Glomerular visceral epithelial cell (primary cell): ENCODE measurements around the gene AP1B1.

ENCODE experiments used
- DNase-seq: peaks from one replicate; pipeline ENCODE4 v3.0.0-alpha.2; 2016; ENCODE audit errors: extremely low spot score

Gene AP1B1

DNA sequence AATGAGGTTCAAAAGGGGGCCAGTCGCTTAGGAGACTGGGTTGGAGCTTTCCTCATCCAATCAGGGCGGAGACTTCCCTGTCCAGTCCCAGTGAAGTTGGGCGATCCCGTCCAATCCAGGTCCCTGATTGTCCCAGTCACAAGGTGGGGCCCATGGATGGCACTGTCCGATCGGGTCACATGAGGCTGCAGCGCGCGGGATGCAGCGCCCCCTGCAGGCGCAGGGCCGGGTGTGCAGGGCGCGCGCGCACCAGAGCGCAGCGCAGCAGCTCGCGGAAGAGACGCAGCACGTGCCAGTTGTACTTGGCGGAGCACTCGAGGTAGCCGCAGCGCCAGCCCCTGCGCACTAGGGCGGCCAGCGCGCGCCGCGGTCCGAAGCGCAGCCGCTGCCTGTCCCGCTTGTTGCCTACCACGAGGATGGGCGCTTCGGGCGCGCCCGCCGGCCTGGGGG, 75.2 kb downstream of the AP1B1 start:
- DNase-seq = no peak

DNA sequence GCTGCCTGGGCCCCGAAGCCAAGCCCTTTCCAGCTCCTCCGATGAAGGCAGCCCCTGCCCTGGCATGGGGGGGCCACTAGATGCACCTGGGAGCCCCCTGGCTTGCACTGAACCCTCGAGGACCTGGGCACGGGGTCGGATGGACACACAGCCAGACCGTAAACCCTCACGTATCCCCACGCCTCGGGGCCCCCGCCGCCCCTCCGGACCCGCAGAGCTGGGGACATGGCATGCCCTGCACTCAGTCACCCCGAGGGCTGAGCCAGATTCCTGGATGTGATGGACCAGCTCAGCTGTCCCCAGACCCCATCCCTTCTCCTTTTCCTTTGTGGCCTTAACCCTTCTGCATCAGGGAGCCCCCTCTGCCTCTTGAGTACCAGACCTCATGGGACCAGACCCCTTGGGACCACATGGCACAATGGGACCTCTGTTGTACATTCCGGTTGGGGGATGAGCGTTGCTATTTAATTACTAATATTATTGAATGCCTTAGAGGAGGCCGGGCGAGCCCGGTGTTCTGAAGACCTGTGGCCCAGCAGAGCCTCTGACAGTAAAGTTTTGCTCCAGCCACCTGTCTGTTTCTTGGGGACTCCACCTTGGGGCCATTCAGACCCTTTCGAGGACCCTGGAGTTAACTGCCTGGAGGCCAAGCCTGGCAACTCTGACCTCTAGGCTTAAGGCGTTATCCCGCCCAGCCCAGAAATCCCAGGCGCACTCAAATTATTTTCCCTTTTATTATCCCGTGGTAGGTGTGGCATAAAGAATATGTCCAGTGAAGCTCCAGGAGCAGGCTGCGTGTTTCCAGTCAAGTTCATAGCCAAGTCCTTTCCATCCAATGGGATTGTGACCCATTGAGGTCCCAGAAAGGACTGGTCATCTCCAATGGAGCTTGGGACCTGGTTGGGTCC, 75.9 kb downstream of the AP1B1 start:
- no peak for DNase-seq

DNA sequence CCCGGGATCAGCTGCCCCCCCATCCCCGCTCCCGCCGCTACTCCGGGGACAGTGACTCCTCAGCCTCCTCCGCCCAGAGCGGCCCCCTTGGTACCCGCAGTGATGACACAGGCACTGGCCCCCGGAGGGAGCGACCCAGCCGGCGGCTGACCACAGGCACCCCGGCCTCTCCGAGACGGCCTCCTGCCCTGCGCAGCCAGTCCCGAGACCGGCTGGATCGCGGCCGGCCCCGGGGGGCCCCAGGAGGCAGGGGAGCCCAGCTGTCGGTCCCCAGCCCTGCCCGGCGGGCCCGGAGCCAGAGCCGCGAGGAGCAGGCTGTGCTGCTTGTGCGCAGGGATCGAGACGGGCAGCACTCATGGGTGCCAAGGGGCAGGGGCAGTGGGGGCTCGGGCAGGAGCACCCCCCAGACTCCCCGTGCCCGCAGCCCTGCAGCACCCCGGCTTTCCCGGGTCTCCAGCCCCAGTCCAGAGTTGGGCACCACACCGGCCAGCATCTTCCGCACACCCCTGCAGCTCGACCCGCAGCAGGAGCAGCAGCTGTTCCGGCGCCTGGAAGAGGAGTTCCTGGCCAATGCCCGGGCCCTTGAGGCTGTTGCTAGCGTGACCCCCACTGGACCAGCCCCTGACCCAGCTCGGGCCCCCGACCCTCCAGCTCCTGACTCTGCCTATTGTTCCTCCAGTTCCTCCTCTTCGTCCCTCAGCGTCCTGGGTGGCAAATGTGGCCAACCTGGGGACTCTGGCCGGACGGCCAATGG, 76.7 kb downstream of the AP1B1 start:
- no peak for DNase-seq

DNA sequence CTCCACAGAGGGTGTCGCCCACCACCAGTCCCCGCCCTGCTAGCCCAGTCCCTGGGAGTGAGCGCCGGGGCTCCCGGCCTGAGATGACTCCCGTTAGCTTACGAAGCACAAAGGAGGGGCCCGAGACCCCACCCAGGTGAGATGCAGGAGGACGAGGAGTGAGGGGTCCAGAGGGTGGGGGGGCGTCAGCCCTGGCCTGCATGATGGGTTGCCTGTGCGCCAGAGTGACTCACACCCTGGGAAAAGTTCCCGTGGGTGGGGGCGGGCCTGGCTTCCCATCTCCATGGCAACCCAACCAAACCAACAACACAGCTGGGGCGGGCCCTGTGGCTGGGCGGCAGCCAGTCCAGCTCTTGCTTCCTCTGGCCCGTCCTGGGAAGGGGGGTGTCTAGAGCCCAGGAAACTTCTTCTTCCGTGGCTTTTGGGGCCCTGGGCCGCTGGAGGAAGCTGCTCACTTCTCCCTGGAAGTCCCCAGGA, 77.5 kb downstream of the AP1B1 start:
- peak; percentile 96 for DNase-seq

DNA sequence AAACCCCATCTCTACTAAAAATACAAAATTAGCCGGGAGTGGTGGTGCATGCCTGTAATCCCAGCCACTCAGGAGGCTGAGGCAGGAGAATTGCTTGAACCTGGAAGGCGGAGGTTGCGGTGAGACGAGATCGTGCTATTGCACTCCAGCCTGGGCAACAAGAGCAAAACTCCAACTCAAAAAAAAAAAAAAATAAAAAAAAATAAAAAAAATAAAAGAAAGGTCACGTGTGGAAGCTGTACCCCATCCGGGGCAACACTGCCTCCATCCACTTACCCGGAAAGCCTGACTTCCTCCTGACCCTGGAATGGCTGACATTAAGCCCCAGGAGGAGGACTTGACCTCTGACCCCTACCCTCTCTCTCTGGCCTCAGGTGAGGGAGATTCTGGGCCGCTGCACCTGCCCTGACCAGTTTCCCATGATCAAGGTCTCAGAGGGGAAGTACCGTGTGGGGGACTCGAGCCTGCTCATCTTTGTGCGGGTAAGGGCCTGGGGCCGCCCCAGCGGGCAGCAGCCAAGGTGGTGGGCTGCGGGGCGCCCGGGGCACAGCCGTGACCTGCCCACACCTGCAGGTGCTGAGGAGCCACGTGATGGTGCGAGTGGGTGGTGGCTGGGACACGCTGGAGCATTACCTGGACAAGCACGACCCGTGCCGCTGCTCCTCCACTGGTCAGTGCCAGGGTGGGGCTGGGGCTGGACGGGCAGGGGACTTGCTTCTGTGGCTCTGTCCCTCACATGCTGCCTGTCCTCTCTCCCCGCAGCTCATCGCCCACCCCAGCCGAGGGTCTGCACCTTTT, 78.1 kb downstream of the AP1B1 start:
- DNase-seq = no peak

DNA sequence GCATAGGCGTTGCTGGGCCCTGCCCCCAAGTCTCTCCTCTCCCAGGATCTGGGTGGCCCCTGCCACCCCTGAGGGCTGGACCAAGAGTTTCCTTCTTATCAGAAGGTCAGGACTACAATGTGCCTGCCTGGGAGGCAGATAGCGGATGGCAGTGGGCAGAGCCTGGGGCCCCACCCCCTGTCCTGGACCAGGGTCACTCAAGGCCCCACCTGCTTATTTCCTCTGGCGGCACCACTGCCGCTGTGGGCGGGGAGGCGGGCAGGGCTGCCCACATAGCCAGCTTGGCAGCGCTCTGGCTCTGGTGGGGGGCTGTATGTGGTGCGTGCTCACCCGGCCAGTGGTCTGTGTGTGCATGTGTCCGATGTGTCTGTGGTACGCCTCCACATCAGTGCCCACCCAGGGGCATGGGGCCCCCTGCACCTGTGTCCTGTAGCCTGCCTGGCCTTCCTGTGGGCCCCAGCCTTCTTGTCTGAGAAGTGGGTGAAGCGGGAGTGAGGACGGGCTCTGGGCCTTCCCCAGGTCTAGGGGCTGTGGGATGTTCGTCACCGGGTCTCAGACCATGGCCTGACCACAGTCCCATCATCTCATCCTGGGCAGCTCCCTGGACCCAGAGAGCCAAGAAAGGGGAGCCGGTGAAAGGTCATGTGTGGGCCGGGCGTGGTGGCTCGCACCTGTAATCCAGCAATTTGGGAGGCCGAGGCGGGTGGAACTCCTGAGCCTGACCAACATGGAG, 78.9 kb downstream of the AP1B1 start:
- DNase-seq = no peak

GRCh38 chr22:29308791-29309262, 79.5 kb downstream of the AP1B1 start:
- peak; percentile 82 for DNase-seq

- no peak for DNase-seq
Observed at GRCh38 chr22:29308148-29308790, 80.1 kb downstream of the AP1B1 start.

DNA sequence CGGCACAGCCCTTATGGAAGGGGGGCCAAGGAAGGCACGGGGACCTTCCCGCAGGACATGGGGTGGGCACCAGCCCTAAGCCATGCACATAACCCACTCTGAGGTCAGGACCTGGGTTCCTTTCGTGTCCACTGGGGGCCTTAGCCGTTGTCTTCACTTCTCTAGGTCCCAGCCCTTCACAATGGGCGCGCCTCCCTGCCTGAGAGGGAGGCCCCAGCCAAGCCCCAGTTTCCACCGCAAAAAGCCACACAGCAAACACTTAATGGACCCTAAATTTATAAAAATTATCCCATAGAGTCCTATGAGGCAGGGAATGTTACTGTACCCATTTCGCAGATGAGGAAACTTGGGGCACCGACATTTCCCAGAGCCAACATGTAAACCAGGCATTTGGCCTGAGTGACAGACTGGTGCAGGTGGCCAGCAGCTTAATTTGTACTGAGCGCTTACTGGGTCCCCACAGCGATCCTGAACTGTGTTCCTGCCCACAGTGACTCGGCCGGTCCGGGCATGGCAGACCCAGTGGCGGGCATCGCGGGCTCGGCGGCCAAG, 80.7 kb downstream of the AP1B1 start:
- no peak for DNase-seq

DNA sequence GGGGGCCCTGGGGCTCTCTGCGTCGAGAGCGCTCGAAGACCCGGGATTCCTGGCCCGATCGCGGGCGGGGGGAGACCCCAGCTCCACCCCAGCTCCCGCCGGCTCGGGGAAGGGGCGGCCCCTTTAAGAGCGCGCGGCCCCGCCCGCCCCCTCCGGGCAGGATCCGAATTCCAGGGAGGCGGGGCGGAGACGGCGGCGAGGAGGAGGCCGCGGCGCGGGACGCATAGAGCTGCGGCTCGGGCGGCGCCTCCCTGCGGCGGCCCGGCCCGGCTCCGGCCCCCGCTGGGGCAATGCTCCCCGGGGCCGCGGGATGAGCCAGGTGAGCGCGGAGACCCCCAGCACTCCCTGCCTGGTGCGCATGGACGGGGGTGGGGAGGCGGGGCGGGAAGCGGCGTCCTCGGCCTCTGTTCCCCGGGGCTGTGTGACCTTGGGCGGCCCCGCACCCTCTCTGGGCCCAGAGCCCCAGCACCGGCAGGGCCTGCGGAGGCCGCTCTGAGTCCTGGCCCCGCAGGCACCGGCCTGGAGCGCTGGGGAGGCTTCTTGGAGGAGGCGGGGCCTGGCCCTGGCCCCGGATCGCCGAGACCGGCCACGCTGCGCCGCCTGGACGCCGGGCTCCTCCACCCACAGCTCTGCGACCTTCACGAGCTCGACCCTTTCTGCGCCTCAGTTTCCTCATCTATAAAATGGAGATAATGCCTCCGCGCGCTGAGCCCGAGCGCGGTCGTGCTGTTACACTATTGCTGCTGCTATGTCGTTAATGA, 81.4 kb downstream of the AP1B1 start:
- peak; percentile 72 for DNase-seq

DNA sequence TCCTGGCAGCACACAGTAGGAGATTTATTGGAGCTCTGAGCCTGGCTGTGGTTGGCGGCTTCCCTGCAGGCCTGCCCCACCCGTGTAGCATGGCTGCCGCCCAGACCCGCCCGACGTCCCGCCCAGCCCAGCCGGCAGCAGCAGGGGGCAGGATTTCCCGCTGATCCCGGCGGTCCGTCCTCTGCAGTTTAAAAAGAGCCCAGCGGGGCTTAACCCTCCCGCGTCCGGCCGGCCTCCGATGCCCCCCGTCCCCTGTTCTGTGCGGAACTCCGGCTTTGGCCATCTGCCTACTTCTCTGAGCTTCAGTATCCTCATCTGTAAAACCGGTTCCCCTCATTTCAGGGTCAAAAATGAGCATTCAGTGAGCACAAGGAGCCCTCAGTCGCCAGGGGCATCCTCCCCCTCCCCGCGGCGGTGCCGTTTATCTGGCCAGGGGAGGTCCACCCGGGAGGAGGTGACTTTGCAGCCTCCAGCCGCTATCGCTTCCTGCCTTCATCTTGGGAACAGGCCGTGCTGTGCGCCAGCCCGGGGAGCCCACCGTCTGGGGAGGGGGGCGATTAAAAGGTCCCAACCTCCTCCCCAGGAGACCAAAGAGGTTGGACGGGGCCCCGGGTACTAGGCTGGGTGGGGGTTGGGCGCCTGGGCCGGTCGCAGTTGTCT, 82.1 kb downstream of the AP1B1 start, which contains the start of gene GAS2L1:
Gene GAS2L1 (plus strand): TSS at position 476 of the 660 bp plus-strand sequence. CDS start 1,456 bp downstream, outside the sequence.
- peak; percentile 80 for DNase-seq

DNA sequence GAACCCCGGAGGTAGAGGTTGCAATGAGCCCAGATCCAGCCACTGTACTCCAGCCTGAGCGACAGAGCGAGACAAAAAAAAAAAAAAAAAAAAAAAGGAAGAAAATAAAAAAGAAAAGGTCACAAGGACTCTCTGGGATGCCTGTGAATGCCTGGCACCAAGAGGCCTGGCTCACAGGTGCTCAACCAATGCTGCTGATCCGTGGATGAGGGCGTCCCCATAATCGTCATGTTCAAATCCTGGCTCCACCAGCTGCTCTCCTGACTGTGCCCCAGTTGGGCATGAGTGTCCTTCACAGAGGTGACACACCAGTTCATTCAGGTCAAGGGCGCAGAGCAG, 82.6 kb downstream of the AP1B1 start:
- DNase-seq = no peak

DNA sequence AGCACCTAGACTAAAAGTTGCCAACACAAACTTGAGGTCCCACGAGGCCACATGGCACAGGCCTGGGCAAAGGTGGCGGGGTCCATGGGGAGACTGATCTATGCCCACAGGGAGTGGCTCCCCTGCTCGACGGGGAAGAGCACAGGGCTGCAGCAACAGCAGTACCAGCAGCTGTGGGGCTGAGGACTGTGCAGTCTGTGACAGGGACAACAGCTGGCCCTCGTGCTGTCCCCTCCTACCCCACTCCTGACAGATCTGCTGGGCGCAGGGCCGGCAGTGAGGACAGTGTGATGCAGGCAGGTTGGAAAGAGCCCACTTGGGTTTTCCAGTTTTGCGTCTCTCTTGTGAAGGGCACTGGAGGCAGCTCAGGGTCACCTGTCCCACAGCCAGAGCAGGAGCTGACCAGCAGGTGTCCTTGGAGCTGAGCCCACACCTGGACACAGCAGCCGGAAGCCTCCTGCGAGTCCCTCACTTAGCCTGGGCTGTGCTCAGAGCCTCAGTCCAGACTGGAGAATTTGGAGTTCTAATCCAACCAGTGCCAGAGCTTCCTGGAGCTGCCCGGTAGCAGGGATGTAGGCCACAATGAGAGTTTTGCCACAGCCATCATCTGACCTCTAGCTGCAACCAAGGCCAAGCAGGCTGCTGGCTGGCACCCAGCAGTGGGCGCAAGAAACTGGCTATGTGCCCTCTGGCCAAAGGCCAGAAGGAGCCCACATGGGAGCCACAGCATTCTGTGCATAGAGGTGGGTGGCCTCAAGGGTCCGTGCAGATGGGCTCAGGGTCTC, 85.5 kb downstream of the AP1B1 start:
- no peak for DNase-seq

GRCh38 chr22:29302402-29302680, 86.0 kb downstream of the AP1B1 start:
- no peak for DNase-seq

DNA sequence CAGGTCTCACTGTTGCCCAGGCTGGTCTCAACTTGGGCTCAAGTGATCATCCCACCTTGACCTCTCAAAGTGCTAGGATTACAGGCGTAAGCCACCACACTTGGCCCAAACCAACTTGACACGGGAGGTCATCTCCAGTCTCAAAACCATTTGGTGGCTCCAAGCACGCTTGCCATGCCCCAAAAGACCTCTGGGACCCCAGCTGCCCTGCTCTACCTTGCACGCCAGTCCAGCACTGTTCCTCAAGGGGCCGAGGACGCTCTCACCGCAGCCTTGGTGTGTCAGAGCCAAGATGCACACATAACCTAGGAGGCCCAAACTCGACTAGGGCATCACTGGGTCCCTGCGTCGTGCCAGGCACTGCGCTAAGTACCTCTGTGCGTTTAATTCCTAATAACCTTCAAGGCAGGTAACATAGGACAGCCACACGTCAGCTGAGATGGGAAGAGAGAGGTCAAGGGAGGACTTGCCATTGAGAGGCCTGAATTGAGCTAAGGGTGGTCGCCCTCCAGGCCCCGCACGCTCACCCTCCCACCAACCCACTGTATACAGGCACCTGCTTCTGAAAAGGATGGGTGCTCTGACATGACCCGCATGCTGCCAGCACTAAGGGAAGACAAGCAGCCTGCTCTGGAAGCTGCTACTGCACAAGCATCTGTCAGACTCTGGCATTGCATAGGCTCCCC, 86.5 kb downstream of the AP1B1 start:
- no peak for DNase-seq

DNA sequence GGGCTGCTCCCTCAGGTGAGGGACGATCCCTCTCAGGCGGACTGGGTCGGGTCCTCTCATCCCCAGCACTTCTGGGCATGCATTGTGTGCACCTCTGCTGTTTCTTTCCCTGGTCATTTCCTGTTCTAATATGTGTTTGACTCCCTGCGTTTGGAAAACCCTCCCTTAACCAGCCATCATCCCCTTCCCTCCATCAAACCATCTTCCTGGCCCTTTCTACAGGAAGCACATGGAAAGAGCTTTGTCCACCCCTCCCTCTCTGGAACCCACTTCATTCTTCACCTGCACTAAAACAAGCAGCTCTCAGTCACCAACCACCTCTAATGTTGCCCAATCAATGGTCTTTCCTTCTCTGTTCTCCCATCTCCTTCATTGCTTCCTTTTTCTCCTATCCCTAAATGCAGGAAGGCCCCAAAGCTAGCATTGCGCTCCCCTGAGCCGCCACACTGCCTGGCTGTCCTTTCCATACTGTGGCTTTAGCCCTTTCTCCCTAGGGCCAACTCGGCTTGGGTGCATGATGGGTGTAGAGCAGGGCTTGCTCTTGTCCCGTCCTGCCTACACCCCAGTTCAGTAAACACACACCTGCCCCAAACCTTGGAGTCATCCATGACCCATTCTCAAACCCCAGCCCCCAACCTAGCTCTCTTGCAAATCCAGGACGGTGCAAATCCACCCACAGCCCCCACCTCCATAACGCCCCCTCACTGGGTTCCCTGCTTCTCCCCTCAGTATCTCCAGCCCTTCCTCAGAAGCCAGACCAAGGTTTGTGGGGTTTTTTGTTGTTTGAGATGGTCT, 87.4 kb downstream of the AP1B1 start:
- DNase-seq = no peak

DNA sequence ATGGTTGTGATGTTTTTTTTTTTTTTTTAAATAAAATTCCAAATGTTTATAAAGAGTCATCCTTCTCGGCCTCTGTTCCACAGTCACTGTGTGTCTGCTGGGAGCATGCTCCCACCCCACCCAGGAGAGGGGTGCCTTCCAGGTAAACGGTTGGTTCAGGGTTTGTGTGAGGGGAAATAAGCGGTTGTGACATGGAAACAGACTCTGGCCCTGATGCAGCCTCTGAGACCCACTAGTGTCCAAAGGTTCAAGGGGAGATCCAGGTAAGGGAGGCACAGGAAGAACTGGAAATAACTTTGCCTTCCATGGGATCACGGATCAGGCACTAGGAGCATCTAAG, 87.9 kb downstream of the AP1B1 start:
- DNase-seq = no peak
